Esophagus muscularis mucosa (tissue), 4 donors: ENCODE results near the gene KRT40.

Experiments used
- CTCF ChIP-seq, 3 experiments: fragments of 200-600 bp in 2 of 3; fragments of 450-650 bp in 1 of 3; sonication (generic) in 2 of 3; IDR thresholded peaks; one replicate each; pipeline ENCODE4 v1.5.1; 2017 to 2019; ENCODE audit warnings: antibody characterized with exemption in 3 of 3, mild to moderate bottlenecking in 2 of 3, moderate library complexity in 1 of 3
- EP300 ChIP-seq: sonication (generic); formaldehyde crosslinking; IDR thresholded peaks from one replicate; pipeline ENCODE4 v1.6.1; 2017; ENCODE audit warnings: antibody characterized with exemption
- POLR2A ChIP-seq: fragments of 450-650 bp; IDR thresholded peaks from one replicate; pipeline ENCODE4 v1.6.1; 2017; ENCODE audit warnings: antibody characterized with exemption, moderate library complexity, mild to moderate bottlenecking, low read depth
- POLR2AphosphoS5 ChIP-seq, 2 donors: sonication (generic); formaldehyde crosslinking; IDR thresholded peaks; one replicate each; pipeline ENCODE4 v1.6.1; 2017; ENCODE audit warnings: antibody characterized with exemption in 2 of 2

- TF ChIP-seq CTCF (IDR thresholded peaks at IDR 0.05) (no peak), POLR2A (no peak), POLR2AphosphoS5 (IDR thresholded peaks at IDR 0.05) (no peak), EP300 (no peak)
These were observed 25.2 kb upstream of the KRT40 start for GRCh38 chr17:41009301-41009760.
